ENCODE data around the gene DPP4. TPM values are rescaled to one million over a fixed set of nuclear protein-coding genes. Genes with fewer than 3 reads are reported as not detected.
"Not testable (repeated sequence)": the region's sequence is repeated elsewhere in the genome, so short reads cannot be mapped to it uniquely, and the experiment has no call there.

DPP4 gene
- polyA plus RNA-seq, 2 donors: 0.08 to 0.18 TPM

- Histone ChIP-seq H3K4me3 (ENCODE audit: low read depth in 1 of 2, low read length in 2 of 2) (no peak overlapping the region), H3K4me1 (ENCODE audit: control insufficient read depth in 2 of 2, insufficient read depth in 2 of 2, low read length in 1 of 2) (peaks cover 0 to 3% of the 10 kb centered on the region in 2 donors), H3K27me3 (ENCODE audit: control insufficient read depth in 1 of 2, insufficient read depth in 2 of 2, low read length in 2 of 2) (no peaks in the 10 kb centered on the region), H3K27ac (ENCODE audit: low read depth in 2 of 2, low read length in 1 of 2) (no peak overlapping the region), H3K9me3 (ENCODE audit: control insufficient read depth in 2 of 2, insufficient read depth in 1 of 2, low read depth in 1 of 2, low read length in 1 of 2) (peaks cover 0 to 1% of the 10 kb centered on the region in 2 donors), H3K36me3 (ENCODE audit: control insufficient read depth in 2 of 2, insufficient read depth in 2 of 2, low read length in 1 of 2) (no peaks in the 10 kb centered on the region)
- WGBS, 2 donors: 69 to 74% methylated on average over 8 of the region's 8 CpGs
Measured at GRCh38 chr2:162050513-162050961, 23.5 kb downstream of the DPP4 start.

- H3K27me3 ChIP-seq (ENCODE audit: control insufficient read depth in 1 of 2, insufficient read depth in 2 of 2, low read length in 2 of 2); H3K4me1 ChIP-seq (ENCODE audit: control insufficient read depth in 2 of 2, insufficient read depth in 2 of 2, low read length in 1 of 2); H3K4me3 ChIP-seq (ENCODE audit: low read depth in 1 of 2, low read length in 2 of 2); H3K36me3 ChIP-seq (ENCODE audit: control insufficient read depth in 2 of 2, insufficient read depth in 2 of 2, low read length in 1 of 2); H3K9me3 ChIP-seq (ENCODE audit: control insufficient read depth in 2 of 2, insufficient read depth in 1 of 2, low read depth in 1 of 2, low read length in 1 of 2); H3K27ac ChIP-seq (ENCODE audit: low read depth in 2 of 2, low read length in 1 of 2): not testable (repeated sequence)
- WGBS, 2 donors: 95% methylated on average over 3 of the region's 3 CpGs
Measured at GRCh38 chr2:162049089-162049488, 24.9 kb downstream of the DPP4 start.

GRCh38 chr2:162044586-162044985 is 29.4 kb downstream of the DPP4 start:
- Histone ChIP-seq H3K27ac (ENCODE audit: low read depth in 2 of 2, low read length in 1 of 2) (no peak overlapping the region), H3K27me3 (ENCODE audit: control insufficient read depth in 1 of 2, insufficient read depth in 2 of 2, low read length in 2 of 2) (no peaks in the 10 kb centered on the region), H3K9me3 (ENCODE audit: control insufficient read depth in 2 of 2, insufficient read depth in 1 of 2, low read depth in 1 of 2, low read length in 1 of 2) (no peaks in the 10 kb centered on the region), H3K36me3 (ENCODE audit: control insufficient read depth in 2 of 2, insufficient read depth in 2 of 2, low read length in 1 of 2) (no peaks in the 10 kb centered on the region), H3K4me3 (ENCODE audit: low read depth in 1 of 2, low read length in 2 of 2) (no peak overlapping the region), H3K4me1 (ENCODE audit: control insufficient read depth in 2 of 2, insufficient read depth in 2 of 2, low read length in 1 of 2) (no peaks in the 10 kb centered on the region)
- 93 to 97% methylated on average over 4 of the region's 4 CpGs for WGBS, 2 donors

- 92 to 93% methylated on average over 8 of the region's 8 CpGs for WGBS, 2 donors
Measured at GRCh38 chr2:162043132-162043531, 30.9 kb downstream of the DPP4 start.

GRCh38 chr2:162041485-162041884 is 32.5 kb downstream of the DPP4 start:
- Histone ChIP-seq H3K36me3 (ENCODE audit: control insufficient read depth in 2 of 2, insufficient read depth in 2 of 2, low read length in 1 of 2) (no peaks in the 10 kb centered on the region), H3K4me1 (ENCODE audit: control insufficient read depth in 2 of 2, insufficient read depth in 2 of 2, low read length in 1 of 2) (no peaks in the 10 kb centered on the region), H3K9me3 (ENCODE audit: control insufficient read depth in 2 of 2, insufficient read depth in 1 of 2, low read depth in 1 of 2, low read length in 1 of 2) (no peaks in the 10 kb centered on the region), H3K27me3 (ENCODE audit: control insufficient read depth in 1 of 2, insufficient read depth in 2 of 2, low read length in 2 of 2) (no peaks in the 10 kb centered on the region), H3K27ac (ENCODE audit: low read depth in 2 of 2, low read length in 1 of 2) (no peak overlapping the region), H3K4me3 (ENCODE audit: low read depth in 1 of 2, low read length in 2 of 2) (no peak overlapping the region)
- WGBS, 2 donors: 32 to 37% methylated on average over 1 of the region's 1 CpG

More at GRCh38 chr2:162043132-162043531, 30.9 kb downstream of the DPP4 start:
- H3K27me3 ChIP-seq (ENCODE audit: control insufficient read depth in 1 of 2, insufficient read depth in 2 of 2, low read length in 2 of 2): no peaks in the 10 kb centered on the region
- no peaks in the 10 kb centered on the region for H3K36me3 ChIP-seq (ENCODE audit: control insufficient read depth in 2 of 2, insufficient read depth in 2 of 2, low read length in 1 of 2)
- no peaks in the 10 kb centered on the region for H3K4me1 ChIP-seq (ENCODE audit: control insufficient read depth in 2 of 2, insufficient read depth in 2 of 2, low read length in 1 of 2)
- no peaks in the 10 kb centered on the region for H3K9me3 ChIP-seq (ENCODE audit: control insufficient read depth in 2 of 2, insufficient read depth in 1 of 2, low read depth in 1 of 2, low read length in 1 of 2)
- H3K4me3 ChIP-seq (ENCODE audit: low read depth in 1 of 2, low read length in 2 of 2): no peak overlapping the region
- no peak overlapping the region for H3K27ac ChIP-seq (ENCODE audit: low read depth in 2 of 2, low read length in 1 of 2)

- no peaks in the 10 kb centered on the region for H3K9me3 ChIP-seq (ENCODE audit: control insufficient read depth in 2 of 2, insufficient read depth in 1 of 2, low read depth in 1 of 2, low read length in 1 of 2)
- no peaks in the 10 kb centered on the region for H3K27me3 ChIP-seq (ENCODE audit: control insufficient read depth in 1 of 2, insufficient read depth in 2 of 2, low read length in 2 of 2)
- H3K27ac ChIP-seq (ENCODE audit: low read depth in 2 of 2, low read length in 1 of 2): no peak overlapping the region
- no peaks in the 10 kb centered on the region for H3K36me3 ChIP-seq (ENCODE audit: control insufficient read depth in 2 of 2, insufficient read depth in 2 of 2, low read length in 1 of 2)
- H3K4me1 ChIP-seq (ENCODE audit: control insufficient read depth in 2 of 2, insufficient read depth in 2 of 2, low read length in 1 of 2): no peaks in the 10 kb centered on the region
- H3K4me3 ChIP-seq (ENCODE audit: low read depth in 1 of 2, low read length in 2 of 2): no peak overlapping the region
Measured at GRCh38 chr2:162038725-162039124, 35.3 kb downstream of the DPP4 start.

- Histone ChIP-seq H3K4me3 (ENCODE audit: low read depth in 1 of 2, low read length in 2 of 2) (no peak overlapping the region), H3K9me3 (ENCODE audit: control insufficient read depth in 2 of 2, insufficient read depth in 1 of 2, low read depth in 1 of 2, low read length in 1 of 2) (no peaks in the 10 kb centered on the region), H3K27me3 (ENCODE audit: control insufficient read depth in 1 of 2, insufficient read depth in 2 of 2, low read length in 2 of 2) (no peaks in the 10 kb centered on the region), H3K36me3 (ENCODE audit: control insufficient read depth in 2 of 2, insufficient read depth in 2 of 2, low read length in 1 of 2) (no peaks in the 10 kb centered on the region), H3K4me1 (ENCODE audit: control insufficient read depth in 2 of 2, insufficient read depth in 2 of 2, low read length in 1 of 2) (no peaks in the 10 kb centered on the region), H3K27ac (ENCODE audit: low read depth in 2 of 2, low read length in 1 of 2) (no peak overlapping the region)
- 77 to 83% methylated on average over 1 of the region's 1 CpG for WGBS, 2 donors
Measured at GRCh38 chr2:162037886-162038285, 36.1 kb downstream of the DPP4 start.

GRCh38 chr2:162037028-162037795 is 36.8 kb downstream of the DPP4 start:
- no peaks in the 10 kb centered on the region for H3K9me3 ChIP-seq (ENCODE audit: control insufficient read depth in 2 of 2, insufficient read depth in 1 of 2, low read depth in 1 of 2, low read length in 1 of 2)
- H3K4me3 ChIP-seq (ENCODE audit: low read depth in 1 of 2, low read length in 2 of 2): no peak overlapping the region
- no peaks in the 10 kb centered on the region for H3K27me3 ChIP-seq (ENCODE audit: control insufficient read depth in 1 of 2, insufficient read depth in 2 of 2, low read length in 2 of 2)
- H3K36me3 ChIP-seq (ENCODE audit: control insufficient read depth in 2 of 2, insufficient read depth in 2 of 2, low read length in 1 of 2): no peaks in the 10 kb centered on the region
- no peak overlapping the region for H3K27ac ChIP-seq (ENCODE audit: low read depth in 2 of 2, low read length in 1 of 2)
- H3K4me1 ChIP-seq (ENCODE audit: control insufficient read depth in 2 of 2, insufficient read depth in 2 of 2, low read length in 1 of 2): no peaks in the 10 kb centered on the region
- WGBS, 2 donors: 67 to 68% methylated on average over 3 of the region's 3 CpGs

- 91 to 92% methylated on average over 3 of the region's 3 CpGs for WGBS, 2 donors
- Histone ChIP-seq H3K36me3 (ENCODE audit: control insufficient read depth in 2 of 2, insufficient read depth in 2 of 2, low read length in 1 of 2) (no peaks in the 10 kb centered on the region), H3K27ac (ENCODE audit: low read depth in 2 of 2, low read length in 1 of 2) (no peak overlapping the region), H3K9me3 (ENCODE audit: control insufficient read depth in 2 of 2, insufficient read depth in 1 of 2, low read depth in 1 of 2, low read length in 1 of 2) (no peaks in the 10 kb centered on the region), H3K4me3 (ENCODE audit: low read depth in 1 of 2, low read length in 2 of 2) (no peak overlapping the region), H3K4me1 (ENCODE audit: control insufficient read depth in 2 of 2, insufficient read depth in 2 of 2, low read length in 1 of 2) (no peaks in the 10 kb centered on the region), H3K27me3 (ENCODE audit: control insufficient read depth in 1 of 2, insufficient read depth in 2 of 2, low read length in 2 of 2) (no peaks in the 10 kb centered on the region)
Measured at GRCh38 chr2:162035981-162036380, 38.0 kb downstream of the DPP4 start.
